ENCODE results near the gene GPR153. TPM values are rescaled to one million over a fixed set of nuclear protein-coding genes. Genes with fewer than 3 reads are reported as not detected.
A peak's percentile ranks its signal among the peaks of the same experiment; 100 is the strongest.

The GPR153 gene
- polyA plus RNA-seq, 1 donor from 2014 or later, result 26.9 TPM

GRCh38 chr1:6243993-6244392, 16.9 kb downstream of the GPR153 start, which contains the start of gene HES3:
HES3 (plus strand) TSS chr1:6244179; CDS start chr1:6244366, 187 bp downstream.
- no peak within 1 kb of the TSS for H2AFZ ChIP-seq (ENCODE audit: low read depth, low read length)
- peak within 1 kb of the TSS; percentile 60 for H3K9ac ChIP-seq (ENCODE audit: low read length)
- TF ChIP-seq RAD21 (conservative IDR thresholded peaks at IDR 0.05), result no peak
- no peak for TF ChIP-seq POLR2AphosphoS5 (IDR thresholded peaks at IDR 0.05)
- H3F3A ChIP-seq (ENCODE audit: insufficient read depth, low read length, poor library complexity, severe bottlenecking), result no peaks in the 10 kb centered on the region
- H3K79me2 ChIP-seq (replicated peaks; ENCODE audit: insufficient read depth, low read length), result no peaks in the 10 kb centered on the region
- peaks cover 64% of the 10 kb centered on the region for H3K27me3 ChIP-seq (ENCODE audit: insufficient read depth, low read depth, low read length)
- H3K9me3 ChIP-seq (ENCODE audit: low read length), result no peaks in the 10 kb centered on the region
- H3K9me2 ChIP-seq (ENCODE audit: insufficient read depth, low read length), result no peaks in the 10 kb centered on the region
- no peak within 1 kb of the TSS for H3K4me2 ChIP-seq (ENCODE audit: low read length)
- H3K27ac ChIP-seq (ENCODE audit: low read length), result no peak within 1 kb of the TSS
- H3K4me3 ChIP-seq (ENCODE audit: low read length), result peak within 1 kb of the TSS; percentile 68
- no peaks in the 10 kb centered on the region for H3K36me3 ChIP-seq (ENCODE audit: insufficient read depth, low read length)
- H4K20me1 ChIP-seq (ENCODE audit: insufficient read depth), result no peaks in the 10 kb centered on the region

GRCh38 chr1:6243053-6243834, 17.7 kb downstream of the GPR153 start:
- no peaks in the 10 kb centered on the region for H3K9me3 ChIP-seq (ENCODE audit: low read length)
- no peak overlapping the region for H2AFZ ChIP-seq (ENCODE audit: low read depth, low read length)
- H4K20me1 ChIP-seq (ENCODE audit: insufficient read depth), result no peaks in the 10 kb centered on the region
- H3K9me2 ChIP-seq (ENCODE audit: insufficient read depth, low read length), result no peaks in the 10 kb centered on the region
- H3K79me2 ChIP-seq (replicated peaks; ENCODE audit: insufficient read depth, low read length), result no peaks in the 10 kb centered on the region
- H3K4me3 ChIP-seq (ENCODE audit: low read length), result no peak overlapping the region
- H3K27ac ChIP-seq (ENCODE audit: low read length), result no peak overlapping the region
- peaks cover 63% of the 10 kb centered on the region for H3K27me3 ChIP-seq (ENCODE audit: insufficient read depth, low read depth, low read length)
- TF ChIP-seq TAF1 (IDR thresholded peaks at IDR 0.05; ENCODE audit: low read depth) (no peak), POLR2AphosphoS5 (IDR thresholded peaks at IDR 0.05) (no peak), RAD21 (conservative IDR thresholded peaks at IDR 0.05) (no peak), EZH2 (IDR thresholded peaks at IDR 0.05; ENCODE audit: borderline replicate concordance, insufficient read depth, low read length, poor library complexity, severe bottlenecking) (no peak), REST (IDR thresholded peaks at IDR 0.05; ENCODE audit: borderline replicate concordance) (no peak), EP300 (conservative IDR thresholded peaks at IDR 0.05; ENCODE audit: poor library complexity, severe bottlenecking) (no peak), SMC3 (conservative IDR thresholded peaks at IDR 0.05; ENCODE audit: poor library complexity) (no peak), MXI1 (conservative IDR thresholded peaks at IDR 0.05; ENCODE audit: poor library complexity, severe bottlenecking) (no peak)
- TF ChIP-seq, protein P1, sequence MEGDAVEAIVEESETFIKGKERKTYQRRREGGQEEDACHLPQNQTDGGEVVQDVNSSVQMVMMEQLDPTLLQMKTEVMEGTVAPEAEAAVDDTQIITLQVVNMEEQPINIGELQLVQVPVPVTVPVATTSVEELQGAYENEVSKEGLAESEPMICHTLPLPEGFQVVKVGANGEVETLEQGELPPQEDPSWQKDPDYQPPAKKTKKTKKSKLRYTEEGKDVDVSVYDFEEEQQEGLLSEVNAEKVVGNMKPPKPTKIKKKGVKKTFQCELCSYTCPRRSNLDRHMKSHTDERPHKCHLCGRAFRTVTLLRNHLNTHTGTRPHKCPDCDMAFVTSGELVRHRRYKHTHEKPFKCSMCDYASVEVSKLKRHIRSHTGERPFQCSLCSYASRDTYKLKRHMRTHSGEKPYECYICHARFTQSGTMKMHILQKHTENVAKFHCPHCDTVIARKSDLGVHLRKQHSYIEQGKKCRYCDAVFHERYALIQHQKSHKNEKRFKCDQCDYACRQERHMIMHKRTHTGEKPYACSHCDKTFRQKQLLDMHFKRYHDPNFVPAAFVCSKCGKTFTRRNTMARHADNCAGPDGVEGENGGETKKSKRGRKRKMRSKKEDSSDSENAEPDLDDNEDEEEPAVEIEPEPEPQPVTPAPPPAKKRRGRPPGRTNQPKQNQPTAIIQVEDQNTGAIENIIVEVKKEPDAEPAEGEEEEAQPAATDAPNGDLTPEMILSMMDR (IDR thresholded peaks at IDR 0.05; ENCODE audit: poor library complexity, severe bottlenecking), result no peak
- no peaks in the 10 kb centered on the region for H3K36me3 ChIP-seq (ENCODE audit: insufficient read depth, low read length)
- H3K9ac ChIP-seq (ENCODE audit: low read length), result no peak overlapping the region
- no peak overlapping the region for H3K4me2 ChIP-seq (ENCODE audit: low read length)
- no peaks in the 10 kb centered on the region for H3F3A ChIP-seq (ENCODE audit: insufficient read depth, low read length, poor library complexity, severe bottlenecking)

All from neural cell (in vitro differentiated cells).